GM19238 (cell line): ENCODE measurements around the gene ETV6.
"Not testable (repeated sequence)": the region's sequence is repeated elsewhere in the genome, so short reads cannot be mapped to it uniquely, and the experiment has no call there.

Experiments used
- DNase-seq: peaks from one replicate; pipeline ENCODE4 v3.0.0; 2011; ENCODE audit warnings: low spot score; ENCODE audit not compliant: insufficient read length

Gene ETV6

GRCh38 chr12:11649413-11650285 is at the start of gene ETV6:
TSS of gene ETV6 (plus strand) at chr12:11649674. CDS start at chr12:11650128, 454 bp downstream.
- peak; percentile 75 for DNase-seq

- no peak for DNase-seq
Observed at GRCh38 chr12:11600199-11600598, 49.3 kb upstream of the ETV6 start.

- no peak for DNase-seq
Observed at GRCh38 chr12:11601647-11602046, 47.8 kb upstream of the ETV6 start.

GRCh38 chr12:11607313-11608081 is 42.0 kb upstream of the ETV6 start:
- DNase-seq, result no peak

GRCh38 chr12:11609045-11609444 is 40.4 kb upstream of the ETV6 start:
- DNase-seq, result no peak

- no peak for DNase-seq
Observed at GRCh38 chr12:11615481-11615880, 34.0 kb upstream of the ETV6 start.

- no peak for DNase-seq
Observed at GRCh38 chr12:11618046-11618445, 31.4 kb upstream of the ETV6 start.

GRCh38 chr12:11621797-11622423 is 27.6 kb upstream of the ETV6 start:
- DNase-seq, result no peak

GRCh38 chr12:11622876-11623281 is 26.6 kb upstream of the ETV6 start:
- no peak for DNase-seq

- DNase-seq, result no peak
Observed at GRCh38 chr12:11623382-11623781, 26.1 kb upstream of the ETV6 start.

- no peak for DNase-seq
Observed at GRCh38 chr12:11624116-11624515, 25.4 kb upstream of the ETV6 start.

- DNase-seq, result not testable (repeated sequence)
Observed at GRCh38 chr12:11627709-11628108, 21.8 kb upstream of the ETV6 start.

GRCh38 chr12:11628353-11628752 is 21.1 kb upstream of the ETV6 start:
- DNase-seq, result no peak

GRCh38 chr12:11630046-11630706 is 19.3 kb upstream of the ETV6 start:
- no peak for DNase-seq

- DNase-seq, result no peak
Observed at GRCh38 chr12:11631288-11631687, 18.2 kb upstream of the ETV6 start.

GRCh38 chr12:11631881-11632280 is 17.6 kb upstream of the ETV6 start:
- DNase-seq, result not testable (repeated sequence)

- DNase-seq, result no peak
Observed at GRCh38 chr12:11633968-11634367, 15.5 kb upstream of the ETV6 start.

- DNase-seq, result no peak
Observed at GRCh38 chr12:11635341-11635740, 14.1 kb upstream of the ETV6 start.

GRCh38 chr12:11638315-11638916 is 11.1 kb upstream of the ETV6 start:
- DNase-seq, result no peak

- DNase-seq, result no peak
Observed at GRCh38 chr12:11639454-11639853, 10.0 kb upstream of the ETV6 start.

GRCh38 chr12:11641522-11641921 is 8.0 kb upstream of the ETV6 start:
- DNase-seq, result no peak
